Memory B cell (primary cell): ENCODE measurements around the gene SETD9.
A peak's percentile ranks its signal among the peaks of the same experiment; 100 is the strongest.

Experiments used
- ATAC-seq: fragments of 150-1000 bp; cut with Tn5 transposase; 2 replicates; pipeline ENCODE4 v1.10.0; 2021; ENCODE audit warnings: low read depth, mild to moderate bottlenecking, moderate library complexity
- DNase-seq, 2 donors: peaks; one replicate each; pipeline ENCODE4 v3.0.0; 2022; ENCODE audit warnings: low spot score in 2 of 2
- H3K27ac Mint-ChIP-seq: one replicate; pipeline ENCODE4 v1.8.0; 2022; ENCODE audit warnings: mild to moderate bottlenecking, moderate library complexity, mixed read lengths
- H3K27me3 Mint-ChIP-seq: one replicate; pipeline ENCODE4 v1.8.0; 2022; ENCODE audit warnings: mixed read lengths
- H3K36me3 Mint-ChIP-seq: one replicate; pipeline ENCODE4 v1.8.0; 2022; ENCODE audit warnings: mild to moderate bottlenecking, mixed read lengths
- H3K4me1 Mint-ChIP-seq: one replicate; pipeline ENCODE4 v1.8.0; 2022; ENCODE audit warnings: mixed read lengths
- H3K4me3 Mint-ChIP-seq: one replicate; pipeline ENCODE4 v1.8.0; 2022; ENCODE audit warnings: mild to moderate bottlenecking, moderate library complexity, mixed read lengths
- H3K9me3 Mint-ChIP-seq: one replicate; pipeline ENCODE4 v1.8.0; 2022; ENCODE audit warnings: mixed read lengths

The SETD9 gene

DNA sequence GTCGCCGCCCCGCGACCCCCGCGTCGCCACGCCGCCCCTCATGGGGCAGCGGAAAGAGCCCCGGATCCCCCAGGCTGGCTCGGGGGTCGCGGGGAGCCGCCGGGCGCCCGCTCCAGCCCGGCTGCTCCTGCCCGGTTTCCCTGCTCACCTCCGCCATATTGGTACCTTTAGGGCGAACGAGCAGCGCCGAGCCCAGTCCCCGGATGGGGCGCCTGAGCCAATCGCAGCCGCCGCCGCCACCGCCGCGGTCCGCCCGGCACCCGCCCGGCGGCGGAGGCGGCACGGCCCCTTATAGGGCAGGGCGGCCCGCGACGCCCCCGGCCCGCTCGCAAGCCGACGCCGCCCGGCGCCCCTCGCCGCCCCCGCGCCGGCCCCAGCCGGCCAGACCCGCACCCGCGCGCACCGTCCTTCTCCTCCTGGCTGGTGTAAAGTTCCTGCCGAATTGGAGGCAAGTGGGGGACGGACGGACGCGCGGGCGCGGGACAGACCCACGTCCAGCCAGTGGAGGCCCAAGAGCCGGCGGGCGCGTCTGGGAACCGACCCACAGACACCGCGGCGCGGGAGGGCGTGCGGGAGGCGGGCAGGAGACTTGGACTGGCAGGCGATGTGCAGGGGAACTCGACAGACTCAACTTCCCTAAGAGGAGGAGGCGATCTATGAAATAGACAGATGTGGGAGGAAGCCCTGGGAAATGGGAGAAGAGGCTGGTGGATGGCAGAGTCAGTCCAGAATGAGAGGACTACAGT is 42.7 kb downstream of the SETD9 start, which contains the start of gene MIER3:
Gene MIER3, minus strand, starts transcription at position 178 of the 746 bp plus-strand sequence. Its CDS starts 21 bp downstream, at position 157.
- Mint-ChIP-seq H3K4me1 (peaks cover 13% of the 10 kb centered on the region), H3K4me3 (peak within 1 kb of the TSS; percentile 90)

DNA sequence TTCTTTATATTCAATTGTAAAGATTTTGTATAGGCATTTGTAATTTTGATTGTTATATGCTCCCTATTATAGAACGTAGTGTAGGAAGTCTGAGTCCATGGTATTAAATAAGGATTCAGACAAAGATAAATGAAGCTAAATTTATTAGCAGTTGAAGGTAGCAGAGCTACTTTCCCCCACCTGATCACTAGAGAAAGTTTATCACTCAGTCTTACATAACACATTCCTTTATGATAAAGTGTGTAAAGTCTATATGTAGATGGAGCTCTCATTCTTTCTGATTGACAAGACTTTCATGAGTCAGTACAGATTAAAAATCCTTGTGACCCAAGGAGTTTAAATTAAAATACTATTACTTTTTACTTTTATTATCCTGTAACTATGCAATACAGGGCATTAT is 44.9 kb downstream of the SETD9 start:
- Mint-ChIP-seq H3K27me3 (peaks cover 6% of the 10 kb centered on the region), H3K27ac (no peak overlapping the region), H3K4me1 (peaks cover 13% of the 10 kb centered on the region), H3K36me3 (no peaks in the 10 kb centered on the region), H3K4me3 (no peak overlapping the region), H3K9me3 (no peaks in the 10 kb centered on the region)
- DNase-seq (no peak), ATAC-seq (no peak)

More for the DNA sequence above, 42.7 kb downstream of the SETD9 start, which contains the start of gene MIER3:
- ATAC-seq (peak; percentile 93), DNase-seq (peak; percentile 72 to 76)
- peak within 1 kb of the TSS; percentile 45 for H3K27ac Mint-ChIP-seq
- H3K27me3 Mint-ChIP-seq: peaks cover 6% of the 10 kb centered on the region
- H3K9me3 Mint-ChIP-seq: no peaks in the 10 kb centered on the region
- H3K36me3 Mint-ChIP-seq: peaks cover 1% of the 10 kb centered on the region

DNA sequence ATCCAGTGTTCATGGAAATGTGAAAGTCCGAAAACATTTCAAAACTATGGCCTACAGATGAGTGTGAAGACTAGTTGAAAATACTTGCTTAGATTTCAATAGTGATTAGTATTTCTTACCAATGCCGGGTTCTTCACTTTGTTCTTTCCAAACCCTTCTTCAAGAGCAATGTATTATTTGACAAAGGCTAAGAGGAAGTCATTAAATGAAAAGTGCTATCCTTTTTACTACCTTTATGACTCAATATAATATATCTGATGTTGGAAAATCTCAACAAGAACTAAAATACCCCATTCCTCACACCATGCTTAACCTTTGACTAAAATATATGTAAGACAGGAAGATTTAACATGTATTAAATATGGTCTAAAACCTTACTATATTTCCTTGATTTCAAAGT is 49.2 kb downstream of the SETD9 start:
- no peak for ATAC-seq
- Mint-ChIP-seq H3K27ac (no peak overlapping the region), H3K9me3 (no peaks in the 10 kb centered on the region), H3K4me3 (no peak overlapping the region), H3K27me3 (peaks cover 12% of the 10 kb centered on the region), H3K36me3 (no peaks in the 10 kb centered on the region), H3K4me1 (no peaks in the 10 kb centered on the region)
- DNase-seq: no peak

GRCh38 chr5:56959326-56959725 is 49.9 kb downstream of the SETD9 start:
- Mint-ChIP-seq H3K27me3 (peaks cover 12% of the 10 kb centered on the region), H3K4me3 (no peak overlapping the region), H3K27ac (no peak overlapping the region), H3K9me3 (no peaks in the 10 kb centered on the region), H3K36me3 (no peaks in the 10 kb centered on the region), H3K4me1 (no peaks in the 10 kb centered on the region)
- ATAC-seq (no peak), DNase-seq (no peak)

DNA sequence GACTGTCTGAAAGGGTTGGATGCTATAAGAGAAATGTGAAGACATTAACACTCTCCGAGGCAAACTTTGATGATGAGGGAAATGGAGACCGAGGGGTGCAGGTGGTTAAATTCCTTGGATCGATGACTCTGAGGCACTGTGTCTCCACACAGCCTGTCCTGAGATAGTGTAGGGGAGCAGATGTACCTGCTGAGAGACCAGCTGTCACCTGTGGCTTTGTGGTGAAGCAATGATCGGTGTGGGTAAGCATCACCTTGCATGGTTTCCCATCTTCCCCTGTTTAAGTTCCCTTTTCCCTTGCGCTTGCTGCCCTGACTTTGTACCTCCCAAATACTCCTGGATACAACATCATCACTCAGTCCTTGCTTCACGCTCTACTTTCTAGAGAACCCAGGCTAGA is 52.4 kb downstream of the SETD9 start:
- DNase-seq (no peak), ATAC-seq (no peak)
- Mint-ChIP-seq H3K4me3 (no peak overlapping the region), H3K4me1 (no peaks in the 10 kb centered on the region), H3K27me3 (peaks cover 7% of the 10 kb centered on the region), H3K36me3 (no peaks in the 10 kb centered on the region), H3K9me3 (no peaks in the 10 kb centered on the region), H3K27ac (no peak overlapping the region)

DNA sequence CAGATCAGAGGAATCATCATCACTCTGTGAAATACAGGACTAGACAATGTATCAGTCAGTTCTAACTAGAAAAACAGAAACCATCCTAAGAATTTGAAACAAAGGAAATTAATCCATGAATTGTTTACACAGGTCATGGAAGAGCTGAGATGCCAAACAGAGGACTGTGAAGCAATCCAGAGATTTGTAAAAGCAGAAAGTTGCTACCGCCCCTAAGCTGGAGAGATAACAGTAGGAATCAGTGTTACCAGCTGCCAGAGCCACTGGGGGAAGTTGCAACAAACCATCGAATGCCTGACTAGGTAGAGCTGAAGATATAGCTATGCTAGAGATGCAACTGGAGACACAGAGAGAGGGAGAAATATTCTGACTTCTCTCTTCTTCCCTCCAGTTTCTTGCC is 52.9 kb downstream of the SETD9 start:
- peaks cover 8% of the 10 kb centered on the region for H3K27me3 Mint-ChIP-seq
- no peak for ATAC-seq
- DNase-seq: no peak
- no peak overlapping the region for H3K27ac Mint-ChIP-seq
- no peaks in the 10 kb centered on the region for H3K9me3 Mint-ChIP-seq
- no peak overlapping the region for H3K4me3 Mint-ChIP-seq
- no peaks in the 10 kb centered on the region for H3K4me1 Mint-ChIP-seq
- no peaks in the 10 kb centered on the region for H3K36me3 Mint-ChIP-seq

DNA sequence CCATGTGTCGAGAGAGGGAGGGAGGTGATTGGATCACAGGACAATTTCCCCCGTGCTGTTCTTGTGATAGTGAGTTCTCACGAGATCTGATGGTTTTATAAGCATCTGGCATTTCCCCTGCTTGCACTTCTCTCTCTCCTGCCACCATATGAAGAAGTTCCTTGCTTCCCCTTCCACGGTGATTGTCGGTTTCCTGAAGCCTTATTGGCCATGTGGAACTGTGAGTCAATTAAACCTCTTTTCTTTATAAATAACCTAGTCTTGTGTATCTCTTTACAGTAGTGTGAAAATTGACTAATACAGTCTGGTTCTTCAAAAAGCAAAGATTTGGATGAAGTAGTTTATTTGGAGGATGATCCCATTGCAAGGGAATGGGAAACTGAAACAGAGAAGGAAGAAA is 53.9 kb downstream of the SETD9 start:
- DNase-seq (no peak), ATAC-seq (no peak)
- H3K4me1 Mint-ChIP-seq: no peaks in the 10 kb centered on the region
- H3K9me3 Mint-ChIP-seq: no peaks in the 10 kb centered on the region
- peaks cover 10% of the 10 kb centered on the region for H3K27me3 Mint-ChIP-seq
- H3K27ac Mint-ChIP-seq: no peak overlapping the region
- H3K4me3 Mint-ChIP-seq: no peak overlapping the region
- H3K36me3 Mint-ChIP-seq: no peaks in the 10 kb centered on the region

DNA sequence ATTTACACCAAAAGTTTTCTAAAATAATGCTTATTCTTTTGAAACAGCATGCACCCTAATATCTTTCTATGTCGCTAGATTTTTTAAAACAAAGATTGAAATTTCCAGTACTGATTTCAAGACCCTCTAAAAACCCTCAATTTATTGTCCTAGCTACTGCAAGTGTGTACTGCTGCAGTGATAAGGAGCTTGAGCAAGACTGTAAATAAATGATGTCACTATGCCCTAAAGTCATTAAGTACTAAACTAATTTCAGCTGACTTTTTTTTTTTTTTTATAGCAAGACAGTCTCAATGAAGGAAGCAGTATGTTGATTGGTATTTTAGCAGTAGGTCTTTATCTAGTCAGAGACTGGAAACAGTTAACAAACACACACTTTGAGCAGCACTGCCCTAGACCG is 54.8 kb downstream of the SETD9 start:
- Mint-ChIP-seq H3K4me1 (no peaks in the 10 kb centered on the region), H3K27ac (no peak overlapping the region), H3K27me3 (peaks cover 13% of the 10 kb centered on the region), H3K4me3 (no peak overlapping the region), H3K36me3 (peaks cover 3% of the 10 kb centered on the region), H3K9me3 (no peaks in the 10 kb centered on the region)
- ATAC-seq (no peak), DNase-seq (no peak)
